ENCODE data around the gene MRPS18B. TPM values are rescaled to one million over a fixed set of nuclear protein-coding genes. Genes with fewer than 3 reads are reported as not detected.
A peak's percentile ranks its signal among the peaks of the same experiment; 100 is the strongest.

Gene MRPS18B
- total and polyA plus RNA-seq, 4 experiments from 2014 or later = 44.4 to 126 (median 79.0) TPM

DNA sequence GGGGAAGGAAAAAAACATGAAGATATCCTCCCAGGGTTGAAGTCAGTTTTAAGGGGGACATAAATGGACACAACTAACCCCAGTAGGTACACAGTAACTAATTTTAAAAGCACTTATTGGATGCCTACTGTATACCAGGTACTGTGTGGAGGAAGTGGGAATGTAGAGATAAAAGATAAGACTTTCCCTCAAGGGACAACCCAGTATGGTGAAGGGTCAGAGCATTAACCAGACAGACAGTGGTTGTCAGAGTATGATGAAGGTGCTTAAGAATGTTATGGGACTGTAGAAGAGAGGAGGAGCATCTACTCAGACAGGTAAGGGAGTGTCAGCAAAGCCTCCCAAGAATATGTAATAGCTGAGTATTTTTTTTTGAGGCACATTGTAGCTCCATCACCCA lies 45.5 kb upstream of the MRPS18B start:
- peaks cover 8 to 34% of the 10 kb centered on the region in 2 donors for H3K36me3 Mint-ChIP-seq
- H3K4me1 ChIP-seq (ENCODE audit: insufficient read depth, low read length) = peaks cover 45% of the 10 kb centered on the region
- H3K4me1 Mint-ChIP-seq = peaks cover 53 to 68% (median 61%) of the 10 kb centered on the region in 4 donors
- H3K4me3 Mint-ChIP-seq = peak overlapping the region; percentile 97 to 100 (median 100)
- H3K4me3 ChIP-seq (ENCODE audit: low read length in 2 of 2) = peak overlapping the region; percentile 88 to 94
- no peaks in the 10 kb centered on the region for H3K9me3 ChIP-seq (ENCODE audit: control insufficient read depth in 1 of 2, low read length in 2 of 2)
- POLR2A ChIA-PET (ENCODE audit: partially characterized antibody) = interaction anchor here (1.0 kb wide), 1 partner anchor 145 kb away, joined by 3 read pairs; the partner anchor contains the start of gene MDC1
- H3K27me3 Mint-ChIP-seq = no peaks in the 10 kb centered on the region
- intact Hi-C loops (cut with micrococcal nuclease) = no loop called here
- no peaks in the 10 kb centered on the region for H3K27me3 ChIP-seq (ENCODE audit: insufficient read depth, low read length)
- H3K27ac Mint-ChIP-seq = peak overlapping the region; percentile 97 to 100 (median 99)
- H3K9me3 Mint-ChIP-seq = peaks cover 0 to 4% (median 0%) of the 10 kb centered on the region in 8 donors
- peak overlapping the region; percentile 95 for H3K27ac ChIP-seq (ENCODE audit: low read depth, low read length)
- CTCF ChIA-PET (ENCODE audit: partially characterized antibody) = no interaction called here
- peaks cover 11% of the 10 kb centered on the region for H3K36me3 ChIP-seq (ENCODE audit: insufficient read depth, low read length)
- no peak for DNase-seq

DNA sequence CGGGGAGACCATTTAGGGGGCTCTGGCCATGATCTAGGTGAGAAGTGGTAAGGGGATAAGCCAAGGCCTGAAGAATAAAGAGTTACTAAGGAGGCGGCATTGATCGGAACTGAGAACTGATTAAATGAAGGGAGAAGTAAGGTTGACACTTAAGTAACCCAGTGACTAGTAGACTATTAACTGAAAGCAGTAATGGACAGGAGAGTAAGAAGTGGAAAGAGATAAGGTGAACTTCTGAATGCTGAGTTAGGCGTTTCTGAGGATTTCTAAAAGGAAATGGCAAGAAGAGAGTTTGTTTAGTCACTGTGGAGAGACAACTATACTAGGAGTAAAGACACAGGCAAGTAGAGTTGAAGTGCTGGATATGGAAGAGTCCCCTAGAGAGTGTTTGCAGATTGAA lies 44.5 kb upstream of the MRPS18B start:
- peaks cover 21% of the 10 kb centered on the region for H3K36me3 ChIP-seq (ENCODE audit: insufficient read depth, low read length)
- no peaks in the 10 kb centered on the region for H3K27me3 ChIP-seq (ENCODE audit: insufficient read depth, low read length)
- CTCF ChIA-PET (ENCODE audit: partially characterized antibody) = interaction anchor here (0.7 to 1.2 kb wide), 3 partner anchors 15 to 150 kb away, joined by 3 to 4 read pairs (median 4); no protein-coding TSS in a partner anchor
- no peak overlapping the region for H3K4me3 ChIP-seq (ENCODE audit: low read length in 2 of 2)
- POLR2A ChIA-PET (ENCODE audit: partially characterized antibody) = interaction anchor here (0.8 kb wide), 1 partner anchor 44 kb away, joined by 3 read pairs; the partner anchor contains the start of genes MRPS18B and PPP1R10
- H3K27me3 Mint-ChIP-seq = no peaks in the 10 kb centered on the region
- peak overlapping the region; percentile 95 for H3K27ac ChIP-seq (ENCODE audit: low read depth, low read length)
- H3K4me3 Mint-ChIP-seq = peak overlapping the region in 7 of 8 donors; percentile 51 to 100 (median 99)
- peaks cover 0 to 4% (median 0%) of the 10 kb centered on the region in 8 donors for H3K9me3 Mint-ChIP-seq
- no peaks in the 10 kb centered on the region for H3K9me3 ChIP-seq (ENCODE audit: control insufficient read depth in 1 of 2, low read length in 2 of 2)
- no peak for DNase-seq
- H3K4me1 ChIP-seq (ENCODE audit: insufficient read depth, low read length) = peaks cover 45% of the 10 kb centered on the region
- H3K4me1 Mint-ChIP-seq = peaks cover 53 to 69% (median 63%) of the 10 kb centered on the region in 4 donors
- peak overlapping the region; percentile 54 to 99 (median 92) for H3K27ac Mint-ChIP-seq
- H3K36me3 Mint-ChIP-seq = peaks cover 18 to 43% of the 10 kb centered on the region in 2 donors
- intact Hi-C loops (cut with micrococcal nuclease) = no loop called here

- Histone ChIP-seq H3K27me3 (ENCODE audit: insufficient read depth, low read length) (no peaks in the 10 kb centered on the region), H3K27ac (ENCODE audit: low read depth, low read length) (no peak overlapping the region), H3K9me3 (ENCODE audit: control insufficient read depth in 1 of 2, low read length in 2 of 2) (no peaks in the 10 kb centered on the region), H3K36me3 (ENCODE audit: insufficient read depth, low read length) (peaks cover 64% of the 10 kb centered on the region), H3K4me1 (ENCODE audit: insufficient read depth, low read length) (peaks cover 18% of the 10 kb centered on the region), H3K4me3 (ENCODE audit: low read length in 2 of 2) (no peak overlapping the region)
- H3K4me3 Mint-ChIP-seq = no peak overlapping the region
- peaks cover 52 to 62% of the 10 kb centered on the region in 2 donors for H3K36me3 Mint-ChIP-seq
- peak overlapping the region in 3 of 7 donors; percentile 32 to 70 (median 54) for H3K27ac Mint-ChIP-seq
- ChIA-PET CTCF (ENCODE audit: partially characterized antibody) (interaction anchor here (1.4 to 1.9 kb wide), 7 partner anchors 17 to 127 kb away, joined by 3 to 16 read pairs (median 4); no protein-coding TSS in a partner anchor), POLR2A (ENCODE audit: partially characterized antibody) (interaction anchor here (2.5 kb wide), 1 partner anchor 36 kb away, joined by 15 read pairs; no protein-coding TSS in a partner anchor)
- H3K9me3 Mint-ChIP-seq = no peaks in the 10 kb centered on the region
- H3K27me3 Mint-ChIP-seq = no peaks in the 10 kb centered on the region
- intact Hi-C loops (cut with micrococcal nuclease) = no loop called here
- peaks cover 26 to 30% (median 27%) of the 10 kb centered on the region in 4 donors for H3K4me1 Mint-ChIP-seq
- DNase-seq = no peak
Measured at GRCh38 chr6:30578051-30578450, 39.6 kb upstream of the MRPS18B start.

GRCh38 chr6:30583921-30584320 lies 33.7 kb upstream of the MRPS18B start:
- intact Hi-C loops (cut with micrococcal nuclease) = no loop called here
- no peak for DNase-seq
- H3K27ac Mint-ChIP-seq = peak overlapping the region in 3 of 7 donors; percentile 16 to 69 (median 54)
- H3K4me3 Mint-ChIP-seq = no peak overlapping the region
- Histone ChIP-seq H3K27ac (ENCODE audit: low read depth, low read length) (no peak overlapping the region), H3K27me3 (ENCODE audit: insufficient read depth, low read length) (no peaks in the 10 kb centered on the region), H3K36me3 (ENCODE audit: insufficient read depth, low read length) (peaks cover 86% of the 10 kb centered on the region), H3K9me3 (ENCODE audit: control insufficient read depth in 1 of 2, low read length in 2 of 2) (no peaks in the 10 kb centered on the region), H3K4me1 (ENCODE audit: insufficient read depth, low read length) (no peaks in the 10 kb centered on the region), H3K4me3 (ENCODE audit: low read length in 2 of 2) (no peak overlapping the region)
- H3K36me3 Mint-ChIP-seq = peaks cover 58 to 77% of the 10 kb centered on the region in 2 donors
- H3K9me3 Mint-ChIP-seq = peaks cover 0 to 2% (median 0%) of the 10 kb centered on the region in 8 donors
- H3K4me1 Mint-ChIP-seq = no peaks in the 10 kb centered on the region
- no peaks in the 10 kb centered on the region for H3K27me3 Mint-ChIP-seq
- POLR2A ChIA-PET (ENCODE audit: partially characterized antibody) = interaction anchor here (1.1 to 2.0 kb wide), 3 partner anchors 13 to 133 kb away, joined by 3 to 6 read pairs (median 6); partner anchors contain the start of genes ABCF1 and MDC1
- CTCF ChIA-PET (ENCODE audit: partially characterized antibody) = interaction anchor here (1.4 to 8.2 kb wide), 2 partner anchors 14 to 26 kb away, joined by 3 to 55 read pairs; partner anchors contain the start of gene PRR3

DNA sequence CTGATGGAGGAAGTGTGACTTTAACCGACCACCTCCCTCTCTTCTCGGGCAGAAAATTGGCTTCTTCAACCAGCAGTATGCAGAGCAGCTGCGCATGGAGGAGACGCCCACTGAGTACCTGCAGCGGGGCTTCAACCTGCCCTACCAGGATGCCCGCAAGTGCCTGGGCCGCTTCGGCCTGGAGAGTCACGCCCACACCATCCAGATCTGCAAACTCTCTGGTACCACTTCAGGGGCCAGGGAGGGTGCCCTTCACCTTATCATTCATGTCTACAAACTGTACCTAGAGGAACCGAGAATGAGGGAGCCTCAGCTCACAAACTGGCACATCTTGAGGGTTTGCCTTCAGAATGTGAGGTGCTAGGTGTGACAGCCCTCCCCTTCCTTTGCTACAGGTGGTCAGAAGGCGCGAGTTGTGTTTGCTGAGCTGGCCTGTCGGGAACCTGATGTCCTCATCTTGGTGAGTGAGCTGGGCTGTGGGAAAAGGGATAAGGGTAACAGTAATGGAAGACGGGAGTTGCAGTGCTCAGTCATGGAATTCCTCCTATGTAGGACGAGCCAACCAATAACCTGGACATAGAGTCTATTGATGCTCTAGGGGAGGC lies 27.8 kb upstream of the MRPS18B start:
- CTCF ChIA-PET (ENCODE audit: partially characterized antibody) = interaction anchor here (1.1 to 8.2 kb wide), 5 partner anchors 8 to 108 kb away, joined by 3 to 55 read pairs (median 6); no protein-coding TSS in a partner anchor
- intact Hi-C loops (cut with micrococcal nuclease) = no loop called here

GRCh38 chr6:30590509-30590908 lies 27.1 kb upstream of the MRPS18B start:
- Histone ChIP-seq H3K27ac (ENCODE audit: low read depth, low read length) (no peak overlapping the region), H3K9me3 (ENCODE audit: control insufficient read depth in 1 of 2, low read length in 2 of 2) (no peaks in the 10 kb centered on the region), H3K4me1 (ENCODE audit: insufficient read depth, low read length) (no peaks in the 10 kb centered on the region), H3K36me3 (ENCODE audit: insufficient read depth, low read length) (peaks cover 54% of the 10 kb centered on the region), H3K27me3 (ENCODE audit: insufficient read depth, low read length) (no peaks in the 10 kb centered on the region), H3K4me3 (ENCODE audit: low read length in 2 of 2) (no peak overlapping the region)
- H3K27me3 Mint-ChIP-seq = no peaks in the 10 kb centered on the region
- H3K27ac Mint-ChIP-seq = peak overlapping the region in 5 of 7 donors; percentile 25 to 86 (median 48)
- peaks cover 0 to 2% (median 0%) of the 10 kb centered on the region in 8 donors for H3K9me3 Mint-ChIP-seq
- H3K4me3 Mint-ChIP-seq = no peak overlapping the region
- ChIA-PET CTCF (ENCODE audit: partially characterized antibody) (interaction anchor here (0.6 to 2.1 kb wide), 5 partner anchors 11 to 108 kb away, joined by 3 to 7 read pairs (median 5); no protein-coding TSS in a partner anchor), POLR2A (ENCODE audit: partially characterized antibody) (interaction anchor here (1.0 to 2.6 kb wide), 5 partner anchors 11 to 98 kb away, joined by 3 to 8 read pairs (median 3); no protein-coding TSS in a partner anchor)
- peaks cover 50 to 63% of the 10 kb centered on the region in 2 donors for H3K36me3 Mint-ChIP-seq
- DNase-seq = no peak
- intact Hi-C loops (cut with micrococcal nuclease) = no loop called here
- H3K4me1 Mint-ChIP-seq = peaks cover 0 to 7% (median 4%) of the 10 kb centered on the region in 4 donors

More for the DNA sequence above, 27.8 kb upstream of the MRPS18B start:
- Histone ChIP-seq H3K27ac (ENCODE audit: low read depth, low read length) (no peak overlapping the region), H3K36me3 (ENCODE audit: insufficient read depth, low read length) (peaks cover 61% of the 10 kb centered on the region), H3K4me1 (ENCODE audit: insufficient read depth, low read length) (no peaks in the 10 kb centered on the region), H3K27me3 (ENCODE audit: insufficient read depth, low read length) (no peaks in the 10 kb centered on the region), H3K9me3 (ENCODE audit: control insufficient read depth in 1 of 2, low read length in 2 of 2) (no peaks in the 10 kb centered on the region), H3K4me3 (ENCODE audit: low read length in 2 of 2) (no peak overlapping the region)
- H3K27me3 Mint-ChIP-seq = no peaks in the 10 kb centered on the region
- POLR2A ChIA-PET (ENCODE audit: partially characterized antibody) = interaction anchor here (1.0 to 1.8 kb wide), 4 partner anchors 12 to 97 kb away, joined by 3 to 4 read pairs (median 3); no protein-coding TSS in a partner anchor
- DNase-seq = no peak
- peak overlapping the region in 1 of 7 donors; percentile 22 for H3K27ac Mint-ChIP-seq
- peaks cover 0 to 2% (median 0%) of the 10 kb centered on the region in 8 donors for H3K9me3 Mint-ChIP-seq
- peaks cover 0 to 6% (median 2%) of the 10 kb centered on the region in 4 donors for H3K4me1 Mint-ChIP-seq
- peaks cover 55 to 67% of the 10 kb centered on the region in 2 donors for H3K36me3 Mint-ChIP-seq
- no peak overlapping the region for H3K4me3 Mint-ChIP-seq

Measured in CD4-positive, alpha-beta memory T cell (primary cell).